ENCODE data around the gene FAM47A.

Gene FAM47A

GRCh38 chrX:34132028-34132427 lies at the start of gene FAM47A:
TSS of gene FAM47A (minus strand) at chrX:34132314. CDS start at chrX:34132278, 36 bp downstream.
- H3K4me1 ChIP-seq, result no peaks in the 10 kb centered on the region
- no peak within 1 kb of the TSS for H3K9ac ChIP-seq
- H3K9me3 ChIP-seq, result no peaks in the 10 kb centered on the region
- no peak within 1 kb of the TSS for H3K27ac ChIP-seq
- no peak for TF ChIP-seq Cebpa-rat (IDR thresholded peaks at IDR 0.05)
- no peaks in the 10 kb centered on the region for H3K36me3 ChIP-seq
- H3K4me2 ChIP-seq, result no peak within 1 kb of the TSS
- peaks cover 40% of the 10 kb centered on the region for H3K27me3 ChIP-seq
- no peak within 1 kb of the TSS for H3K4me3 ChIP-seq
- no peaks in the 10 kb centered on the region for H4K20me1 ChIP-seq

- peaks cover 27% of the 10 kb centered on the region for H3K27me3 ChIP-seq
- H3K4me3 ChIP-seq, result no peak overlapping the region
- H4K20me1 ChIP-seq, result no peaks in the 10 kb centered on the region; the same call in 1 of the 2 replicates
- H3K36me3 ChIP-seq, result no peaks in the 10 kb centered on the region
- no peaks in the 10 kb centered on the region for H3K4me1 ChIP-seq
- H3K27ac ChIP-seq, result no peak overlapping the region
- no peak overlapping the region for H3K9ac ChIP-seq
- no peak overlapping the region for H3K4me2 ChIP-seq
- H3K9me3 ChIP-seq, result no peaks in the 10 kb centered on the region
- no peak for TF ChIP-seq Cebpa-rat (IDR thresholded peaks at IDR 0.05)
These were observed 15.2 kb upstream of the FAM47A start for GRCh38 chrX:34147345-34147744.

GRCh38 chrX:34146906-34147305 lies 14.8 kb upstream of the FAM47A start:
- Histone ChIP-seq H3K27ac (no peak overlapping the region), H3K4me2 (no peak overlapping the region), H3K9me3 (no peaks in the 10 kb centered on the region), H3K36me3 (no peaks in the 10 kb centered on the region), H4K20me1 (no peaks in the 10 kb centered on the region), H3K27me3 (peaks cover 27% of the 10 kb centered on the region), H3K4me3 (no peak overlapping the region), H3K9ac (no peak overlapping the region), H3K4me1 (no peaks in the 10 kb centered on the region)
- TF ChIP-seq Cebpa-rat (IDR thresholded peaks at IDR 0.05), result no peak

GRCh38 chrX:34144246-34144645 lies 12.1 kb upstream of the FAM47A start:
- H3K27me3 ChIP-seq, result peaks cover 35% of the 10 kb centered on the region
- H3K4me3 ChIP-seq, result no peak overlapping the region
- H3K4me2 ChIP-seq, result no peak overlapping the region
- H3K27ac ChIP-seq, result no peak overlapping the region
- no peaks in the 10 kb centered on the region for H3K9me3 ChIP-seq
- H3K36me3 ChIP-seq, result no peaks in the 10 kb centered on the region
- H4K20me1 ChIP-seq, result no peaks in the 10 kb centered on the region
- H3K4me1 ChIP-seq, result no peaks in the 10 kb centered on the region
- H3K9ac ChIP-seq, result no peak overlapping the region
- TF ChIP-seq Cebpa-rat (IDR thresholded peaks at IDR 0.05), result no peak

GRCh38 chrX:34140816-34141215 lies 8.7 kb upstream of the FAM47A start:
- TF ChIP-seq Cebpa-rat (IDR thresholded peaks at IDR 0.05), result no peak
- no peak overlapping the region for H3K9ac ChIP-seq
- H3K27ac ChIP-seq, result no peak overlapping the region
- no peak overlapping the region for H3K4me3 ChIP-seq
- H3K4me1 ChIP-seq, result no peaks in the 10 kb centered on the region
- H3K36me3 ChIP-seq, result no peaks in the 10 kb centered on the region
- H4K20me1 ChIP-seq, result no peaks in the 10 kb centered on the region
- no peaks in the 10 kb centered on the region for H3K9me3 ChIP-seq
- peaks cover 32% of the 10 kb centered on the region for H3K27me3 ChIP-seq
- H3K4me2 ChIP-seq, result no peak overlapping the region

GRCh38 chrX:34130980-34131744 lies 952 bp downstream of the FAM47A start:
- H3K27ac ChIP-seq, result no peak overlapping the region
- no peaks in the 10 kb centered on the region for H3K4me1 ChIP-seq
- no peaks in the 10 kb centered on the region for H3K36me3 ChIP-seq
- peaks cover 48% of the 10 kb centered on the region for H3K27me3 ChIP-seq
- H3K4me2 ChIP-seq, result no peak overlapping the region
- no peak overlapping the region for H3K4me3 ChIP-seq
- no peaks in the 10 kb centered on the region for H3K9me3 ChIP-seq
- no peak overlapping the region for H3K9ac ChIP-seq
- no peak for TF ChIP-seq Cebpa-rat (IDR thresholded peaks at IDR 0.05)
- no peaks in the 10 kb centered on the region for H4K20me1 ChIP-seq

GRCh38 chrX:34130501-34130900 lies 1.6 kb downstream of the FAM47A start:
- no peak for TF ChIP-seq Cebpa-rat (IDR thresholded peaks at IDR 0.05)
- Histone ChIP-seq H3K4me3 (no peak overlapping the region), H4K20me1 (no peaks in the 10 kb centered on the region), H3K4me1 (no peaks in the 10 kb centered on the region), H3K9me3 (no peaks in the 10 kb centered on the region), H3K36me3 (no peaks in the 10 kb centered on the region), H3K9ac (no peak overlapping the region), H3K4me2 (no peak overlapping the region), H3K27ac (no peak overlapping the region), H3K27me3 (peaks cover 55% of the 10 kb centered on the region)

- Histone ChIP-seq H4K20me1 (no peaks in the 10 kb centered on the region), H3K4me2 (no peak overlapping the region), H3K9me3 (peaks cover 22% of the 10 kb centered on the region), H3K27ac (no peak overlapping the region), H3K9ac (no peak overlapping the region), H3K4me1 (no peaks in the 10 kb centered on the region), H3K4me3 (no peak overlapping the region), H3K36me3 (no peaks in the 10 kb centered on the region), H3K27me3 (peaks cover 77% of the 10 kb centered on the region)
- no peak for TF ChIP-seq Cebpa-rat (IDR thresholded peaks at IDR 0.05)
These were observed 6.1 kb downstream of the FAM47A start for GRCh38 chrX:34126011-34126410.

GRCh38 chrX:34119122-34119521 lies 13.0 kb downstream of the FAM47A start:
- Histone ChIP-seq H3K27me3 (peaks cover 66% of the 10 kb centered on the region), H3K27ac (no peak overlapping the region), H3K4me1 (no peaks in the 10 kb centered on the region), H3K9me3 (peaks cover 22% of the 10 kb centered on the region), H3K36me3 (no peaks in the 10 kb centered on the region), H4K20me1 (no peaks in the 10 kb centered on the region), H3K4me2 (no peak overlapping the region), H3K4me3 (no peak overlapping the region), H3K9ac (no peak overlapping the region)
- TF ChIP-seq Cebpa-rat (IDR thresholded peaks at IDR 0.05), result no peak

GRCh38 chrX:34112459-34112858 lies 19.7 kb downstream of the FAM47A start:
- peaks cover 67% of the 10 kb centered on the region for H3K27me3 ChIP-seq
- H3K4me2 ChIP-seq, result no peak overlapping the region
- H3K27ac ChIP-seq, result no peak overlapping the region
- H3K36me3 ChIP-seq, result no peaks in the 10 kb centered on the region
- no peaks in the 10 kb centered on the region for H4K20me1 ChIP-seq
- TF ChIP-seq Cebpa-rat (IDR thresholded peaks at IDR 0.05), result no peak
- H3K4me3 ChIP-seq, result no peak overlapping the region
- no peaks in the 10 kb centered on the region for H3K4me1 ChIP-seq
- H3K9me3 ChIP-seq, result no peaks in the 10 kb centered on the region
- no peak overlapping the region for H3K9ac ChIP-seq
